Rectal smooth muscle tissue (tissue), 1 donor: Measurements from ENCODE around the gene CLDN20.
"Not testable (repeated sequence)": the region's sequence is repeated elsewhere in the genome, so short reads cannot be mapped to it uniquely, and the experiment has no call there.

Experiments
- H3K27ac ChIP-seq: one replicate; pipeline ENCODE4 v1.7.0; 2013; ENCODE audit warnings: low read depth, low read length, inconsistent platforms
- H3K27me3 ChIP-seq: one replicate; pipeline ENCODE4 v1.7.0; 2013; ENCODE audit warnings: low read length; ENCODE audit not compliant: control insufficient read depth, insufficient read depth
- H3K36me3 ChIP-seq: one replicate; pipeline ENCODE4 v1.7.0; 2013; ENCODE audit warnings: low read length; ENCODE audit not compliant: control insufficient read depth, insufficient read depth
- H3K4me1 ChIP-seq: one replicate; pipeline ENCODE4 v1.7.0; 2013; ENCODE audit warnings: low read length; ENCODE audit not compliant: control insufficient read depth, insufficient read depth
- H3K4me3 ChIP-seq: one replicate; pipeline ENCODE4 v1.7.0; 2013; ENCODE audit warnings: low read length
- H3K9ac ChIP-seq: one replicate; pipeline ENCODE4 v1.7.0; 2013; ENCODE audit warnings: low read length

The CLDN20 gene

GRCh38 chr6:155310596-155310995 is 46.8 kb downstream of the CLDN20 start:
- H3K9ac ChIP-seq, result no peak overlapping the region
- no peaks in the 10 kb centered on the region for H3K4me1 ChIP-seq
- no peaks in the 10 kb centered on the region for H3K27me3 ChIP-seq
- H3K36me3 ChIP-seq, result no peaks in the 10 kb centered on the region
- no peak overlapping the region for H3K27ac ChIP-seq
- no peak overlapping the region for H3K4me3 ChIP-seq

- no peaks in the 10 kb centered on the region for H3K27me3 ChIP-seq
- no peak overlapping the region for H3K9ac ChIP-seq
- H3K4me1 ChIP-seq, result no peaks in the 10 kb centered on the region
- no peaks in the 10 kb centered on the region for H3K36me3 ChIP-seq
- H3K27ac ChIP-seq, result no peak overlapping the region
- H3K4me3 ChIP-seq, result no peak overlapping the region
Observed at GRCh38 chr6:155311086-155311485, 47.3 kb downstream of the CLDN20 start.

- H3K4me3 ChIP-seq, result no peak overlapping the region
- H3K36me3 ChIP-seq, result no peaks in the 10 kb centered on the region
- no peaks in the 10 kb centered on the region for H3K27me3 ChIP-seq
- H3K27ac ChIP-seq, result no peak overlapping the region
- no peaks in the 10 kb centered on the region for H3K4me1 ChIP-seq
- no peak overlapping the region for H3K9ac ChIP-seq
Observed at GRCh38 chr6:155311583-155311982, 47.8 kb downstream of the CLDN20 start.

- not testable (repeated sequence) for H3K27me3 ChIP-seq, H3K9ac ChIP-seq, H3K4me1 ChIP-seq, H3K36me3 ChIP-seq, H3K27ac ChIP-seq, H3K4me3 ChIP-seq
Observed at GRCh38 chr6:155312950-155313349, 49.1 kb downstream of the CLDN20 start.

GRCh38 chr6:155313602-155314091 is 49.8 kb downstream of the CLDN20 start:
- H3K4me1 ChIP-seq, result no peaks in the 10 kb centered on the region
- H3K4me3 ChIP-seq, result peak overlapping the region; percentile 99
- H3K27ac ChIP-seq, result peak overlapping the region; percentile 80
- H3K36me3 ChIP-seq, result no peaks in the 10 kb centered on the region
- peak overlapping the region; percentile 93 for H3K9ac ChIP-seq
- no peaks in the 10 kb centered on the region for H3K27me3 ChIP-seq

- H3K4me1 ChIP-seq, result no peaks in the 10 kb centered on the region
- H3K4me3 ChIP-seq, result peak within 1 kb of the TSS; percentile 99
- H3K27ac ChIP-seq, result peak within 1 kb of the TSS; percentile 80
- H3K36me3 ChIP-seq, result no peaks in the 10 kb centered on the region
- no peaks in the 10 kb centered on the region for H3K27me3 ChIP-seq
- peak within 1 kb of the TSS; percentile 93 for H3K9ac ChIP-seq
Observed at GRCh38 chr6:155314092-155314772, 50.4 kb downstream of the CLDN20 start, which contains the start of gene TFB1M. TSS of gene TFB1M (minus strand) at chr6:155314484. CDS start at chr6:155314428, 56 bp downstream.

- peak overlapping the region; percentile 99 for H3K4me3 ChIP-seq
- no peaks in the 10 kb centered on the region for H3K36me3 ChIP-seq
- no peaks in the 10 kb centered on the region for H3K27me3 ChIP-seq
- peak overlapping the region; percentile 80 for H3K27ac ChIP-seq
- H3K4me1 ChIP-seq, result no peaks in the 10 kb centered on the region
- peak overlapping the region; percentile 25 for H3K9ac ChIP-seq
Observed at GRCh38 chr6:155314773-155315515, 51.1 kb downstream of the CLDN20 start.

- Histone ChIP-seq H3K27ac (no peak overlapping the region), H3K4me3 (no peak overlapping the region), H3K36me3 (no peaks in the 10 kb centered on the region), H3K9ac (no peak overlapping the region), H3K4me1 (no peaks in the 10 kb centered on the region), H3K27me3 (no peaks in the 10 kb centered on the region)
Observed at GRCh38 chr6:155315516-155315871, 51.7 kb downstream of the CLDN20 start.

GRCh38 chr6:155316419-155316818 is 52.6 kb downstream of the CLDN20 start:
- Histone ChIP-seq H3K27me3 (no peaks in the 10 kb centered on the region), H3K4me1 (no peaks in the 10 kb centered on the region), H3K27ac (no peak overlapping the region), H3K36me3 (no peaks in the 10 kb centered on the region), H3K4me3 (no peak overlapping the region), H3K9ac (no peak overlapping the region)

GRCh38 chr6:155317186-155317585 is 53.4 kb downstream of the CLDN20 start:
- Histone ChIP-seq H3K27me3 (no peaks in the 10 kb centered on the region), H3K9ac (no peak overlapping the region), H3K27ac (no peak overlapping the region), H3K4me3 (no peak overlapping the region), H3K36me3 (no peaks in the 10 kb centered on the region), H3K4me1 (no peaks in the 10 kb centered on the region)

- H3K27me3 ChIP-seq, result no peaks in the 10 kb centered on the region
Observed at GRCh38 chr6:155319902-155320301, 56.1 kb downstream of the CLDN20 start.

GRCh38 chr6:155324172-155324571 is 60.4 kb downstream of the CLDN20 start:
- Histone ChIP-seq H3K9ac (no peak overlapping the region), H3K36me3 (no peaks in the 10 kb centered on the region), H3K27me3 (no peaks in the 10 kb centered on the region), H3K4me1 (no peaks in the 10 kb centered on the region), H3K4me3 (no peak overlapping the region), H3K27ac (no peak overlapping the region)

More at GRCh38 chr6:155319902-155320301, 56.1 kb downstream of the CLDN20 start:
- Histone ChIP-seq H3K4me1 (no peaks in the 10 kb centered on the region), H3K36me3 (no peaks in the 10 kb centered on the region), H3K4me3 (no peak overlapping the region), H3K27ac (no peak overlapping the region), H3K9ac (no peak overlapping the region)
